Panc1 (cell line): ENCODE data around the gene NAPG. TPM values are rescaled to one million over a fixed set of nuclear protein-coding genes. Genes with fewer than 3 reads are reported as not detected.

Experiments
- ATAC-seq: fragments of 200-7000 bp; cut with Tn5 transposase; 2 replicates; pipeline ENCODE4 v1.9.1; 2020; ENCODE audit warnings: mild to moderate bottlenecking, moderate library complexity
- BruUV-seq: library from RNA; stranded (reverse); fragments of 400-500 nt; replicated peaks from 2 replicates; lab custom pipeline; 2021; lab: Mats Ljungman, UMichigan
- CTCF ChIA-PET: fragments of 300-600 bp; sonication (Branson Sonifier 250); formaldehyde crosslinking; loops from one replicate; lab custom pipeline; 2022; ENCODE audit warnings: antibody characterized with exemption; lab: Charles Lee
- POLR2A ChIA-PET: fragments of 300-600 bp; sonication (Branson Sonifier 250); formaldehyde crosslinking; loops from one replicate; lab custom pipeline; 2022; ENCODE audit warnings: antibody characterized with exemption; lab: Charles Lee
- DNase-seq: peaks from one replicate; pipeline ENCODE4 v3.0.0-alpha.2; 2010; ENCODE audit warnings: low read depth, low spot score
- H3K27ac ChIP-seq: 2 replicates; pipeline ENCODE4 v1.5.1; 2011; ENCODE audit warnings: mild to moderate bottlenecking, low read length, inconsistent platforms
- H3K27me3 ChIP-seq: fragments of 200-500 bp; sonication (Bioruptor generic); 2 replicates; pipeline ENCODE4 v1.6.0; 2014; ENCODE audit warnings: low read length, inconsistent platforms; ENCODE audit not compliant: control insufficient read depth, insufficient read depth
- H3K36me3 ChIP-seq: fragments of 200-500 bp; sonication (Bioruptor generic); 2 replicates; pipeline ENCODE4 v1.5.1; 2014; ENCODE audit warnings: inconsistent platforms, mild to moderate bottlenecking, low read length, moderate library complexity; ENCODE audit not compliant: control insufficient read depth, insufficient read depth
- H3K4me1 ChIP-seq: 2 replicates; pipeline ENCODE4 v1.5.1; 2011; ENCODE audit warnings: inconsistent platforms, mild to moderate bottlenecking, low read length, moderate library complexity; ENCODE audit not compliant: control insufficient read depth, insufficient read depth
- H3K4me3 ChIP-seq, 2 experiments: 2 replicates each; pipeline ENCODE4 v1.5.1; 2011 to 2012; ENCODE audit warnings: low read depth in 2 of 2, low read length in 2 of 2, mild to moderate bottlenecking in 2 of 2, inconsistent platforms in 1 of 2, moderate library complexity in 1 of 2
- H3K9me3 ChIP-seq: fragments of 200-500 bp; sonication (Bioruptor generic); 2 replicates; pipeline ENCODE4 v1.5.1; 2014; ENCODE audit warnings: low read depth, mild to moderate bottlenecking, inconsistent platforms, low read length, moderate library complexity; ENCODE audit not compliant: control insufficient read depth, insufficient read depth
- CTCF ChIP-seq: fragments of 450-650 bp; IDR thresholded peaks from 2 replicates; pipeline ENCODE4 v1.5.1; 2017; ENCODE audit warnings: mild to moderate bottlenecking
- POLR2AphosphoS5 ChIP-seq: IDR thresholded peaks from 2 replicates; pipeline ENCODE4 v1.6.1; 2012; ENCODE audit warnings: mild to moderate bottlenecking, low read depth, low read length, moderate library complexity
- REST ChIP-seq, 2 experiments: IDR thresholded peaks; 2 replicates each; pipeline ENCODE4 v1.6.1; 2011 to 2012; ENCODE audit warnings: low read depth in 2 of 2, control low read depth in 1 of 2, low read length in 1 of 2, mild to moderate bottlenecking in 1 of 2, moderate library complexity in 1 of 2; ENCODE audit not compliant: insufficient read depth in 1 of 2
- SIN3A ChIP-seq: IDR thresholded peaks from 2 replicates; pipeline ENCODE4 v1.6.1; 2012; ENCODE audit warnings: low read depth, mild to moderate bottlenecking, low read length, moderate library complexity, borderline replicate concordance; ENCODE audit not compliant: insufficient read depth
- TCF7L2 ChIP-seq: IDR thresholded peaks from 2 replicates; pipeline ENCODE4 v1.6.1; 2011; ENCODE audit warnings: mild to moderate bottlenecking, low read depth, low read length, inconsistent platforms
- in situ Hi-C: cut with HindIII; loops from 2 replicates; pipeline ENCODE4 v1.10.0; 2016; ENCODE audit warnings: low sequenced_read_pairs, low pct_unique_long_range_greater_than_20kb
- intact Hi-C: fragments of 100-400 bp; cut with micrococcal nuclease; formaldehyde crosslinking; loops from one replicate; pipeline ENCODE4 v1.10.0; 2022; ENCODE audit not compliant: unreplicated experiment
- total RNA-seq: library from RNA; stranded (reverse); gene quantifications from one replicate; pipeline ENCODE4 v1.2.1, GENCODE V29; 2021; ENCODE audit not compliant: unreplicated experiment

The NAPG gene
- total RNA-seq, 1 experiment from 2014 or later: 27.8 TPM

GRCh38 chr18:10528439-10528838 is 2.6 kb downstream of the NAPG start:
- ATAC-seq (no peak), DNase-seq (no peak)
- H3K4me3 ChIP-seq: no peak overlapping the region
- H3K27ac ChIP-seq: no peak overlapping the region
- no TSS peak for BruUV-seq
- POLR2A ChIA-PET: no interaction called here
- H3K36me3 ChIP-seq: no peaks in the 10 kb centered on the region; the same call in 1 of the 2 replicates
- CTCF ChIA-PET: no interaction called here
- no peaks in the 10 kb centered on the region for H3K9me3 ChIP-seq
- H3K27me3 ChIP-seq: no peaks in the 10 kb centered on the region
- in situ Hi-C loops (no loop called here), intact Hi-C loops (no loop called here)
- TF ChIP-seq TCF7L2: no peak
- no peak for TF ChIP-seq POLR2AphosphoS5
- no peak for TF ChIP-seq CTCF
- peaks cover 15% of the 10 kb centered on the region for H3K4me1 ChIP-seq

GRCh38 chr18:10530002-10530401 is 4.2 kb downstream of the NAPG start:
- in situ Hi-C loops: no loop called here
- Histone ChIP-seq H3K27ac (no peak overlapping the region), H3K4me3 (no peak overlapping the region), H3K27me3 (no peaks in the 10 kb centered on the region), H3K4me1 (peaks cover 15% of the 10 kb centered on the region), H3K36me3 (peaks cover 3% of the 10 kb centered on the region; the same call in 1 of the 2 replicates), H3K9me3 (no peaks in the 10 kb centered on the region)
- no peak for DNase-seq
- no TSS peak for BruUV-seq
- POLR2A ChIA-PET: no interaction called here
- intact Hi-C loops: no loop called here
- TF ChIP-seq SIN3A: no peak
- TF ChIP-seq CTCF: no peak
- no peak for TF ChIP-seq REST (IDR thresholded peaks at IDR 0.05; ENCODE audit: insufficient read depth in 1 of 2, low read depth in 2 of 2, low read length in 1 of 2)
- no peak for TF ChIP-seq TCF7L2
- CTCF ChIA-PET: no interaction called here
- ATAC-seq: no peak
